ENCODE measurements around the gene BRIX1. TPM values are rescaled to one million over a fixed set of nuclear protein-coding genes. Genes with fewer than 3 reads are reported as not detected.
"Not testable (repeated sequence)": the region's sequence is repeated elsewhere in the genome, so short reads cannot be mapped to it uniquely, and the experiment has no call there.

Gene BRIX1
- total RNA-seq, 1 donor from 2014 or later, result 25.4 TPM

GRCh38 chr5:34959323-34959722 is 43.8 kb downstream of the BRIX1 start:
- DNase-seq (ENCODE audit: low spot score), result no peak

GRCh38 chr5:34967540-34967939 is 52.0 kb downstream of the BRIX1 start:
- no peak for DNase-seq (ENCODE audit: low spot score)

GRCh38 chr5:34968258-34968657 is 52.7 kb downstream of the BRIX1 start:
- DNase-seq (ENCODE audit: low spot score), result no peak

- no peak for DNase-seq (ENCODE audit: low spot score)
Measured at GRCh38 chr5:34970552-34970951, 55.0 kb downstream of the BRIX1 start.

GRCh38 chr5:34971655-34972054 is 56.1 kb downstream of the BRIX1 start:
- not testable (repeated sequence) for DNase-seq (ENCODE audit: low spot score)

Other genes starting within 250 kb of the BRIX1 start
- not detected for gene TTC23L, start 76.5 kb upstream of the BRIX1 start, total RNA-seq
- 16.1 TPM for gene RAD1, start 207 bp upstream of the BRIX1 start, total RNA-seq
- 34.9 TPM for gene DNAJC21, start 13.8 kb downstream of the BRIX1 start, total RNA-seq
- gene AGXT2, start 132.2 kb downstream of the BRIX1 start, total RNA-seq, result not detected

All from mesenteric fat pad (tissue), 1 donor.